ENCODE measurements around the gene KRTAP13-2.

Gene KRTAP13-2, protein sequence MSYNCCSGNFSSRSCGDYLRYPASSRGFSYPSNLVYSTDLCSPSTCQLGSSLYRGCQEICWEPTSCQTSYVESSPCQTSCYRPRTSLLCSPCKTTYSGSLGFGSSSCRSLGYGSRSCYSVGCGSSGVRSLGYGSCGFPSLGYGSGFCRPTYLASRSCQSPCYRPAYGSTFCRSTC

DNA sequence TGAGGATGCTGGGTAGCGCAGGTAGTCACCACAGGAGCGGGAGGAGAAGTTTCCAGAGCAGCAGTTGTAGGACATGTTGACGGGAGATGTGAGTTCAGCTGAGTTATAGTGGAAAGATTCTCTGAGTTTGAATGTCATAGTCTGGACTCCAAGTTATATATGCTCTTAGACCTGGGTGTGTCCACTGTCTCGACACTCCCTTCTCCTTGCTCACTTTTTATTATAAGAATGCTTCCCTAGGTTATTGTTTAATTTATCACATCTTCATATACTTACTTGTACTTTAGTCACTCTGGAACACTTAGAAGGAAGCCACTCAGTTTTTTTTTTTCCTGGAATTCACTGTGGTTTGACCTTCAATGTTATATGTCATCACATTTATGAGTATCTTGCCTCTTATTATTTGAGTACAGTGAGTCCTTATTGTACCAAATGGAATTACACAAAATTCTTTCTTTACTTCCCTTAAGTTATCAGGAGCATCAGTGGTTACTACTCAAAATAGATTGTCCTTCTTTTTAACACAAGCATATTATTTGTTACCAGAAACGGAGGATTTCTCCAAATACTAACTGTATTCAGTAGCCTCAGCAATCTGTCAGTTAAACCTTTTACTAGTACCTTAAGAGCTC lies at the start of gene KRTAP13-2:
TSS of gene KRTAP13-2 (minus strand) at position 133 of the 632 bp plus-strand sequence. CDS start at position 75, 58 bp downstream.
- no peak for DNase-seq (ENCODE audit: extremely low spot score, insufficient read length, low read depth)
- no peak for FAIRE-seq

DNA sequence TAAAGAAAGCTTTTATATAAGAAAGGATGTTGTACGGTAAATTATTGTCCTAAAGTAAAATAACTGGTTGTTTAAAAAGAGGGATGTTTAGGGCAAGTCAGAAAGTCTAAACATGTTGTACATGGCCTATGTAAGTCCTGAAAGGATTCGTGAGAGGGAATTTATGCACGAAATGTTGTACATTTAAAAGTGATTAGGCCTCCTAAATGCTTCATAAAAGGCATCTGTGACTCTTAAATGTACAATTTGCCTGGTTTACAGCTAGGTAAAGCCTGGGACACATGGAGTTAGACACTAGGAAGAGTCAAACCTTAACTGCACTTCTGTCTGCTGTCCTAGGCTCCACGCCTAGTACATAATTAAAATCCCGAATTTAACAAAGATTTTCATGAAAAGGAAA lies 43.9 kb upstream of the KRTAP13-2 start:
- no peak for FAIRE-seq

DNA sequence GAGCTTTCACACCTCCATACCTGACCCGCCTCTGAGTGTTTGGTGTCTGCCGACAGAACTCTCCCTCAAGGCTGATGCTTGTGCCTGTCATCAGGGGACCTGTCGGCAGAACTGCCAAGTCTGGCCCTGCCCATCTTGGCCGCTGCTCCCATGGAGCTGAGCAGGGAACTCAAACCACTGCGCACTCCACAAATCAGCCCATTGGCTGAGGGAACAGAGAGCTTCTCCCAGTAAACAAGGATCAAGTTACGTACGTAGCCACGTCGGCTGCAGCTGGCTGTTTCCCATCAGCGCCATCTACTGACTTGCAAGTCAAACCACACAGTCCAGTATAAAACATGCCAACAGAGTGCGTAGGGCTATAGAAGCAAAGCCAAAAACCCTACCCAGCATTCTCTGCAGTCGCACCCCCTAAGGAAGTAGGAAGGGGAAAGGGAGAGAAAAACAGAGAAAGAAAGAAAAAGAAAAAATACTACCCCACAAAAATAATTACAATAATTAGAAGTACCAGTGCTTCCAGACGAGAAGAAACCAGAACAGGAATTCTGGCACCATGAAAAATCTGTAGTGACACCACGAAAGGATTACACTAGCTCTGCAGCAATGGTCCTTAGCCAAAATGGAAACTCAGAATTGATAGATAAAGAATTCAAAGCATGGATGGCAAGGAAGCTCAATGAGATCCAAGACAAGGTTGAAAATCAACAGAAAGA lies 36.9 kb upstream of the KRTAP13-2 start:
- no peak for DNase-seq (ENCODE audit: extremely low spot score, insufficient read length, low read depth)
- no peak for FAIRE-seq

More for the DNA sequence above, 43.9 kb upstream of the KRTAP13-2 start:
- DNase-seq (ENCODE audit: extremely low spot score, insufficient read length, low read depth): no peak

DNA sequence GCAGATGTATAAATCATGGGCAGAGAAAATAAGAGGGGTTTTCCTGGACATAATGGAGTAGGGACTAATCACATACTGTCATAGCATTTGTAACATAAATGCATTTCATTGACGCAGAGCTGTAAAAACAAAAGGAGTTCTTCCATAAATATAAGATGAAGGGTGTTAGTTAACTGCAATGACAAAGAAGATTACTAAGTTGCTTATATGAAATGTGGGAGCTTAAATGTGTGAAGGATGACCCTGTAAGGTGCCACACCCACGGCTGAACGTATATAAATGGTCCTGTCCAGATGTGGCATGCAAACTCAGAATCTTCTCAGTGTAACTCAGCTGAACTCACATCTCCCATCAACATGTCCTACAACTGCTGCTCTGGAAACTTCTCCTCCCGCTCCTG lies 23.7 kb upstream of the KRTAP13-2 start, which contains the start of gene KRTAP13-1:
TSS of gene KRTAP13-1 (plus strand) at position 301 of the 400 bp plus-strand sequence. CDS start at position 357, 56 bp downstream.
- no peak for DNase-seq (ENCODE audit: extremely low spot score, insufficient read length, low read depth)
- FAIRE-seq: no peak

DNA sequence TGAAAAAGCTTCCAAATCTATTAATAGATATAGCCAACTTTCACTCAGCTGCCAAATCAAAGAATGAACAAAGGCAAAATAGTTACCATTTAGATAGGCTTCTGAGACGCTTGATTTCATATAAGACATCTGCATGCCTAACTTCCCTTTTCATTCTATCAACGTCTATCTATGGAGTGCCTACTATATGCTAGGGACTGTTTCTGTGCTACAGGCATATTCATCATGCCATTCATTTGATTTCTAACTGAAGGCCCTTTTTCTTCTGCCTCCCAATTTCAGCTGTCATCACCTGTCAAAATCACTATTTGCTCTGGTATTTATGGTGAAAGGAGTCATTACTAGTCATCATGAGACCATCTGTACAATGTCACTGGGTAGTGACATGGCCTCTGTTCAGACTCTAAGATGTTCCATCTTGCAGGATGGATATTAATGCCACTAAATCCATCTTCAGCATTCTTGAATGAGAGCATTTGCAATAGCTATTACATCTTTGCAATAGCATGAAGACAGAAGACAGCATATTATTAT lies 19.5 kb upstream of the KRTAP13-2 start:
- FAIRE-seq: no peak
- DNase-seq (ENCODE audit: extremely low spot score, insufficient read length, low read depth): no peak

DNA sequence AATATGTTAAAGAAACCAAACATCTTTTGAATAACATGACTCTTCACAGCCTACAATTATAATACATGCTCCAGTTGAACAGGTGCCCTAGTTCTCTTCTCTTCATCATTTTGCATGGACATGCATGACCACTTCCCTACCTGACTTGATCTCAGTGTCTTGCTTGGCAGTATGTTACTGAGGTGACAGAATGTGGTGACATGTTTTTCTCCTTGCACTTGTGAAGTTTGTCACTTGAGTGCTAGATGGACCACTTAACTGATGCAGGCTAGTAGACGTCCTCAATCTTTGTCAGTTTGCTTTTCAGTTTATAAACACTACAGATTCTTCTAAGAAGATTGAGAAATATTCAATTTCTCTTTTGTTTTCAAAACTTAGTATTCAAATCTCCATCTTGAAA lies 10.1 kb upstream of the KRTAP13-2 start:
- FAIRE-seq (no peak), DNase-seq (ENCODE audit: extremely low spot score, insufficient read length, low read depth) (no peak)

DNA sequence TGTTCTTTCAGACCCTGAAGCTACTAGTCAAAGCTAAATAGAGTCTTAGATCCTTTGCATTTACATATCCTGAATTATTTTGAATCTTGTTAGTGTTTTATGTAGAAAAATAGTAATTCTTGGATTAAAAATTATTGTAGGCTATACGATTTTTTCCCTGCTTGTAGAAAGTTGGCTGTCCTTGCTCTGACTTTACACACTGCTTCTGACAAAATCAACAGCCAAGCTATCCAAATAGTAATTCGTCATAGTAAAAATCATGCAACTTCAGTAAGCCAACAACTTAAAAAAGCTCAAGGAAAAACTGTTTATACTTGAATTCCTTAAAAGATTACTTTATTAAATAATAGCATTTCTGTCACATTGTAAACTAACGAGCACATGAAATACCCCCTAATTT lies 16.2 kb downstream of the KRTAP13-2 start:
- DNase-seq (ENCODE audit: extremely low spot score, insufficient read length, low read depth) (no peak), FAIRE-seq (no peak)

DNA sequence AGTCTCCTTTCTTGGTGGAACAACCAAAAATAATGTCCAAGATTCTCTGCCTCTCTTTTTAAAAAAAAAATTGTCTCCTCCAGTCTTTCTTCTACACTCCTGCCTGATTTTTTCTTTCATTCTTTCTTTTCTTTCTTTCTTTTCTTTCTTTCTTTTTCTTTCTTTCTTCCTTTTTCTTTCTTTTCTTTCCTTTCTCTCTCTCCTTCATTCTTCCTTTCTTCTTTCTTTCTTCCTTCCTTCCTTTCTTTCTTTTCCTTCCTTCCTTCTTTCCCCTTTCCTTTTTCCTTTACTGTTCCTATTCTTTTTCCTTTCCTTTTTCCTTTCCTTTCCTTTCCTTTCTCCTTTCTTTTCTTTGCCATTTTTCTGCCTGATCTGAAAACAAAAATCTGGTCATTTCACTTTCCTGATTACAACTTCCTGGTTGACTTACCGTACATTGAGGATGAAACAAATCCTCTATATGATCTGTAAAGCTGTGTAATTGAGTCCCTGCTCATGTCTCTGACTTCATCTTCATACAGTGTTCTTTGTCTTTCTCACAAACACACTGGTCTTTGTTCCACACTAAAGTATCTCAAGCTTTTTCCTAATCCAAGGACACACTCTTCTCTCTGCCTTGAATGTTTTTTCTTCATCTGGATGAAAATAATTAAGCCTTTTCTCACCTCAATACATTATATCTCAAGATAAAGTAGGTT lies 17.6 kb downstream of the KRTAP13-2 start:
- no peak for DNase-seq (ENCODE audit: extremely low spot score, insufficient read length, low read depth)
- no peak for FAIRE-seq

DNA sequence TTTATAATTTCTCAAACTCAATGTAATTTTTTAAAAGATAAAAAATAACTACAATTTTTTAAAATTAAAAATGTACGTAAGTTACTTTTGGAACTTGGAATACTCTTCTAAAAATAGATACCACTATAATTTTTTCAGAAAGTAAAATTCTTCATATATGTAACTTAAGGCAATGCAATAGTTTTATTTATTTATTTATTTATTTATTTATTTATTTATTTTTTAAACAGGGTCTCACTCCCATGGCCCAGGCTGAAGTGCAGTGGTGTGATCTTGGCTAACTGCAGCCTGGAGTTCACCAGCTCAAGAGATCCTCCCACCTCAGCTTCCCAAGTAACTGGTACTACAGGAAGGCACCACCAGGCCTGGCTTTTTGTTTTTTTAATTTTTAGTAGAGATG lies 20.5 kb downstream of the KRTAP13-2 start:
- DNase-seq (ENCODE audit: extremely low spot score, insufficient read length, low read depth) (no peak), FAIRE-seq (no peak)

DNA sequence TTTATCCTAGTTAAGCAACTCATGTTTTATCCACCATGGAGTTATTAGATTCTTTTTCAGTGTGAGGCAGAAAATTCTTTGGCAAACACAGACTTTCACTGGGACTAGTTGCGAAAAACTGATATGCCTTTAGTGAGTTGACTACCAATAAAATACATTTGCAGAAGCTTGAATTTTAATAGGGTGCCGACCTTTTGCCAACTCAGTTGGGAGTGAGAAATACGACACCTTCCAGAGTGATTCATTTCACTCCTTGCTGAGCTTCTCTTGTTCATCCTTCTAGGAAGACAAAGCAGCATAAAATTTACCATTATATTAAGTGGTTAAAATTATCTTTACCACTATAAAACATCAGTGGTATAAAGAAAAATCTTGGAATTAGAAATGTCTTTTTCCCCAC lies 22.5 kb downstream of the KRTAP13-2 start:
- DNase-seq (ENCODE audit: extremely low spot score, insufficient read length, low read depth): no peak
- FAIRE-seq: no peak

DNA sequence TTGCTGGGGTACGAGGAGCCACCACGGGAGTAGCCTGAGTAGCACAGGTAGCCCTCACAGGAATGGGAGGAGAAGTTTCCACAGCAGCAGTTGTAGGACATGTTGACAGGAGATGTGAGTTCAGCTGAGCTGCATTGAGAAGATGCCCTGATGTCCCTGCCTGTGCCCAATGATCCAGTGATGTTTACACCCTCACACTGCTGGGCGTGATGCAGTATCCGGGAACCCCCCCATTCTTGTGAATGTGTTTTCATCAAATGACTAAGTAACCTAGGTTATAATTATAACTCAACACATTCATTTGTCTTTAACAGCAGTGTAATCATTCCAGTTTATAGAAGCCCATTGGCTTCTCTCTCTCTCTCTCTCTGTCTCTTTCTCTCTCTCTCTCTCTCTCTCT lies 23.6 kb downstream of the KRTAP13-2 start, which contains the start of gene KRTAP23-1:
TSS of gene KRTAP23-1 (minus strand) at position 101 of the 400 bp plus-strand sequence. CDS start at position 101, 0 bp downstream.
- FAIRE-seq (no peak), DNase-seq (ENCODE audit: extremely low spot score, insufficient read length, low read depth) (no peak)

DNA sequence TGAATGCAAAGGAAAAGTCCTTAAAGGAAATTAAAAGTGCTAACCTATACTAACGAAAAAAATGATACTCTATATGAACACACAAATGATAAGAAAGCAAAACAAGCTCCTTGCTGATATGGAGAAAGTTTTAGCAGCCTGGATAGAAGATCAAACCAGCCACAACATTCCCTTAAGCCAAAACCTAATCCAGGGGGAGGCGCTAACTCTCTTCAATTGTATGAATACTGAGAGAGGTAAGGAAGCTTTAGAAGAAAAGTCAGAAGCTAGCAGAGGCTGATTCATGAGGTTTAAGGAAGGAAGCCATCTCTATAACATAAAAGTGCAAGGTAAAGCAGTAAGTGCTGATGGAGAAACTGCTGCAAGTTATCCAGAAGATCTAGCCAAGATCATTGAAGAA lies 27.1 kb downstream of the KRTAP13-2 start:
- no peak for FAIRE-seq
- no peak for DNase-seq (ENCODE audit: extremely low spot score, insufficient read length, low read depth)

DNA sequence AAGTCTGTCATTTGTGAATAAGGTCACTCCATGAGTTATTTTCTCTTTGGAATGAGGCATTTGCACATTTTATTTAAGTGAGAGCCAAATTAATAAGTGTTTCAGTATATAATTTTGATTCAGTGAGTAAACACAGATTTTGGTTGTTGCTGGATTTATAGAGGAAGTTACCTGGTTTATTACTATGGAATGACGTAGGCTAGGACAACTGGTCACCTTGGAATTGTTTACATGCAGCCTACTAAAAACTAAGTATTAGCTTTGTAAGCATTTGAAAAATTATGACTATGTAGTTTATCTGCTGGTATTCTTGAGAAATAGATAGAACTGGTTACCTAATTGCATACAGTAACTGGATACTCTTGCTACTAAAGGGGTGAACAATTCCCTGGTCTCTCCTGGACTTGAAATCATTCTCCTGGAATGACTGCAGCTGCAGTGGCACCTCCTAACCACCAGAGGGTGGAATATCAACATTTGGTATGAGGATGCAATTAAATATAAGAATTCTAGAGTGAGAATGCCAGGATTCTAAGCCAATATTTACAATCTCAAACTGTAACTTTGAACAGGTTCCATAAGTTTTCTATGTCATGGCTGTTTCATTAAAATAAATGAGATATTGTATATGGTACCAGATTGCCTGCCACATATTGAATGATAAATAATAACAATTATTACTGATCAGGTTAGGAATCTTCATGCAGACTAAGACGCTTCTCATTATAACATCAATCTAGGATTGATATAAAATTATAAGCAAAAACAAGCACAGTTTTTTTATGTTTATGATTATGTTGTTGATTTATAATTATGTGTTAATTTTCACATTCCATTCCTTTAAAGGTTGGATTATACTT lies 31.1 kb downstream of the KRTAP13-2 start:
- FAIRE-seq (no peak), DNase-seq (ENCODE audit: extremely low spot score, insufficient read length, low read depth) (no peak)

DNA sequence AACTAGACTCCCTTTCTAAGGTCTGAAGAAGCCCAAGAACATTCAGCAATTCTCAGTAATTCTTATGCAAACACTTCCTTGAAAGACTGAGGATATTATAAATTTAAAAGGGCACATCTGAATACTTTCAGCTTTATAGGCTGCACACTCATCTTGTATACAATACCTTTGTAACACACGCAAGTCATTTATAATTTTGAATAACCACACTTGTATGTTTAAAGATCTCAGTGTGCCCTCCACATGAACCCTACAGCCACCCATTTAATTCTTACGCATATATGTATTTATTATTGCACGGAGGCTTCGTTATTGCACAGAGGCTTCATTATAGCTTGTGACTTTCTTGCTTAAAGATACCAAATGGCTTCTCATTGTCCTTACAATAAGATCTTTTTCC lies 33.4 kb downstream of the KRTAP13-2 start:
- no peak for DNase-seq (ENCODE audit: extremely low spot score, insufficient read length, low read depth)
- no peak for FAIRE-seq

DNA sequence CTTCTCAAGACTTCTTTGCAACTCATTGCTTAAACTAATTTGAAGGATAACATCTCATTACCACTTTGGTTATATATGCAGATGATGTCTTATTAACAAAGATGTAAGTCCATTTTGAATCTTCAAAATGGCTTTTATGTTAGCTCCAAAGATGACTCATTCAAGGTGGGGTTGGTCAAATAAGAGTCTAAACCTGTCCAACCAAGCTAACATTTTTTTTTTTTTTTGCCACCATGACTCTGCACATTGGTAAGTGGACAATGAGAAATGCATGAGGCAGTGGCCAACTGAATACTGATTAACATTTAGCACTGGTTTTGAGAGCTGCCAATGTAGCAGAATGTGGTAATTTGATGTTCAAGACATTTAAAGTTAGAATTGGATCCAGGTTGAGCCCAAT lies 34.3 kb downstream of the KRTAP13-2 start:
- FAIRE-seq (no peak), DNase-seq (ENCODE audit: extremely low spot score, insufficient read length, low read depth) (no peak)

DNA sequence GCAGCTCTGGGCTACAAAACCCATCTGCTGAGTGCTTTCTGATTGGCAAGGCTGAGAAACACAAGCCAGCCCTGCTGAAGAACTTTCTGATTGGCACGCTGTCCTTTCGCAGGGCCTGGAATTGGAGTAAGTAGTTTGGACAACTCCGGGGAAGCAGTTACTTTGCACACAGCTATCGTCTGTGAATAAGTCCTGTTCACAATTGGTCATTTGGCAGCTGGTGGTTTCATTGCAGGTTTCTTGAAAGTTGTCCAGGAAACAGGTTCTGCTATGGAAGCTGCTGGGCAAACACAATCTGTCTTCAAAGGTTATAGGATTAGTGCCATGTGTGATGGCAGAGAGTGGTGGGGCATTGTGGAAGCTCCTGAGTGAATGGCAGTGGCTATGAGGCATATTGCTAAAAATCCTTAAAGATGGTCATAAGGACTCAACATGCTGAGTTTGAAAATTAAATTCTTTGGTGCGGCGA lies 34.8 kb downstream of the KRTAP13-2 start, which contains the start of gene KRTAP27-1:
TSS of gene KRTAP27-1 (minus strand) at position 419 of the 469 bp plus-strand sequence. CDS start at position 393, 26 bp downstream.
- DNase-seq (ENCODE audit: extremely low spot score, insufficient read length, low read depth): no peak
- FAIRE-seq: no peak

DNA sequence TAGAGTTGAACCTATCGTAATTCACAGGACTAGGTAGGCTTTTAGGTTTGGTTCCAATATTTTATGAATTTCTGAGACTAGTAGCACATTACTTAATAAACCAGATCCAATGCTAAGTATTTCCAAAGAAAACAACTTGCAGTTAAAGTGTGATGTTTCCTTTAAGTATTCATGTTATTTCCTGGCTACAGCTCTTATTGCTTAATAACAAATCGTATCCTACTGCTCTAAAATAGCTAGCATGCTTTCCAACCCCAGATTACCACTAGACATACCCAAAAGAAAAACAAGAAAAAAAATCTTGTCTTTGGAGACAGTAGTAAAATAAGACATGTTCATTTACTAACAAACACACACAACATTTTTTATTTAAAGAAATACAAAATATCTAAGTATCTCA lies 35.5 kb downstream of the KRTAP13-2 start:
- FAIRE-seq: no peak
- no peak for DNase-seq (ENCODE audit: extremely low spot score, insufficient read length, low read depth)

DNA sequence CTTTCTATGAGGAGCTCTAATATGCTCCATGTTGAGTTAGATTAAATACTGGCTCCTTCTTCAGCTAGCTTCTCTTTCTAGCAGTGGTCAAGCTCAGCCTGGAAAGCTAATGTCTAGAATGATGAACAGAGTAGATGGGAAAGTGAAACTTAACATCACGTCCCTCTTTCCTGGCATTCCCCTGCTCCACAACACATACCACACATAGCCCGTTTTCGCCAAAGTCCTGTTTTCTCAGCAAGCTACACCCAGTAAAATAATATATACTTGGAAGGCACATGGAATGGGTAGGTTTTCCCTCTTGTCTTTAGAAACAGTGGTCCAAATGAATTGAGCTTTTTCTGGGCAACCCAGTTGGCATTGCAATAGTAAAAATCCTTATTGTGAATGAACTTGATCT lies 38.3 kb downstream of the KRTAP13-2 start:
- DNase-seq (ENCODE audit: extremely low spot score, insufficient read length, low read depth) (no peak), FAIRE-seq (no peak)

DNA sequence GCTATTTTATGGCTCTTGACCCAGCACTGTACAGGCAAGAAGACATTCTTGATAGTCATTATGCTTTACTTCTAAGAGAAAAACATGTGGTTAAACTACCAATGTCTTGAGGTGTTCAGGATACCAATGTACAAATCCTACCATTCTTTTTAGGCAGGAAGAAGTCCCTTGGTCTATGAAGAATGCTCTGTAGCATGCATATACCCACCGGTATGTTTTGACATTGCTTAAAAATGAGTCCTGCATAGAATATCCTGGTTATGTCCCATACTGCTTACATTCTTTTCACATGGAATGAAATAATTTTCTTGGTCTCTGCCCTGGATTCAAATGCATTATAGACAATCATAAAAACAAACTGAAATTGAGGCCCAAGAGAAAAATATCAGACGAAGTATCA lies 39.4 kb downstream of the KRTAP13-2 start:
- FAIRE-seq: no peak
- DNase-seq (ENCODE audit: extremely low spot score, insufficient read length, low read depth): no peak
